ENCODE data around the gene DNAJC21. TPM values are rescaled to one million over a fixed set of nuclear protein-coding genes. Genes with fewer than 3 reads are reported as not detected.

DNAJC21 gene
- total and polyA plus RNA-seq, 10 donors = 16.3 to 35.2 (median 29.1) TPM

DNA sequence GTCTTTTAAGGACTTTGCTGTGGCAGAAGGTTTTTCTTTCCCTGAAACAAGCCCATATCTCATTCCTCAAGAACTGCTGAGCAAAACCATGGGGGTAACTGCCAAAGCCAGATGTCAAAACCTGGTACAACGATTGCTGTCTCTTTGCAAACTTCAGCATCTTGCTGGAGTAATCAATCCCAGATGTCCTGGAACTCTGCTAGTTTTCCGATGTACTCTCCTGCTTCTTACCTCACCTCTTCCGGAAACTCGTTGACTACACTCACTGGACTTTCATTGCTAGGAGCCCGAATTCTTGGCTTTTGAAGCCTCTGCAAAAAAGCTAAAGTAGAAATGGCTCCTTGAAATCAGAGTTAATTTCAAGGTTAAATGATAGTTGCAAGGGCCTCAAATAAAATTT is 37.4 kb upstream of the DNAJC21 start:
- Histone ChIP-seq H3K4me3 (no peak overlapping the region), H3K9me3 (no peaks in the 10 kb centered on the region)

DNA sequence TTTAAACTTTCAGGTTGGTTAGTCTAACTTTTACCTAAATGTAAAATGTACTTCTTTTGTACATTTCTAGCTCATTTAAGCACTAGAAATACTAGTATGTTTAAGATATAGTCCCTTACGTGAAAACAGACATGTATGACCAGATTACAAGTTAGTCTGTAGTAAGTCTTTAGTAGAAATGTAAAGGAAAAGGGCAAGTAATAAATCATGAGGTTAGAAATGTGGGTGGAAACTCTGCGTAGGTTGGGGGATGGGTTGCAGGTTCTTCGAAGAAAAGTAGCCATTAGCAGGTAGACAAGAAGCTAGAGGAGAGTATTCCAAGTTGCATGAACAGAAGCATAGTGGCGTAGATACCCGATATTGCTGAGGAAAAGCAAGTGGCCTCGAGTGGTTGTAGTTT is 36.9 kb upstream of the DNAJC21 start:
- WGBS, 5 donors = 83 to 89% (median 85%) methylated on average over 6 of the region's 6 CpGs
- intact Hi-C loops (cut with DNase I; ENCODE audit: low total_unique reads) = loop anchor here (10.0 kb wide), 1 partner anchor 408 kb away; no protein-coding TSS in a partner anchor
- DNase-seq = no peak
- Histone ChIP-seq H3K27ac (no peak overlapping the region), H3K27me3 (replicated peaks in 1 of 7) (no peaks in the 10 kb centered on the region), H3K4me1 (peaks cover 0 to 2% (median 0%) of the 10 kb centered on the region in 6 donors), H3K4me3 (no peak overlapping the region), H3K36me3 (no peaks in the 10 kb centered on the region), H3K9me3 (no peaks in the 10 kb centered on the region)
- TF ChIP-seq, protein P1, sequence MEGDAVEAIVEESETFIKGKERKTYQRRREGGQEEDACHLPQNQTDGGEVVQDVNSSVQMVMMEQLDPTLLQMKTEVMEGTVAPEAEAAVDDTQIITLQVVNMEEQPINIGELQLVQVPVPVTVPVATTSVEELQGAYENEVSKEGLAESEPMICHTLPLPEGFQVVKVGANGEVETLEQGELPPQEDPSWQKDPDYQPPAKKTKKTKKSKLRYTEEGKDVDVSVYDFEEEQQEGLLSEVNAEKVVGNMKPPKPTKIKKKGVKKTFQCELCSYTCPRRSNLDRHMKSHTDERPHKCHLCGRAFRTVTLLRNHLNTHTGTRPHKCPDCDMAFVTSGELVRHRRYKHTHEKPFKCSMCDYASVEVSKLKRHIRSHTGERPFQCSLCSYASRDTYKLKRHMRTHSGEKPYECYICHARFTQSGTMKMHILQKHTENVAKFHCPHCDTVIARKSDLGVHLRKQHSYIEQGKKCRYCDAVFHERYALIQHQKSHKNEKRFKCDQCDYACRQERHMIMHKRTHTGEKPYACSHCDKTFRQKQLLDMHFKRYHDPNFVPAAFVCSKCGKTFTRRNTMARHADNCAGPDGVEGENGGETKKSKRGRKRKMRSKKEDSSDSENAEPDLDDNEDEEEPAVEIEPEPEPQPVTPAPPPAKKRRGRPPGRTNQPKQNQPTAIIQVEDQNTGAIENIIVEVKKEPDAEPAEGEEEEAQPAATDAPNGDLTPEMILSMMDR (IDR thresholded peaks at IDR 0.05 in 8 of 11, conservative IDR thresholded peaks at IDR 0.05 in 3 of 11) = no peak
- TF ChIP-seq POLR2A (IDR thresholded peaks at IDR 0.05) (no peak), POLR2AphosphoS5 (IDR thresholded peaks at IDR 0.05) (no peak)

More for the DNA sequence above, 37.4 kb upstream of the DNAJC21 start:
- WGBS, 5 donors = 89 to 94% (median 90%) methylated on average over 5 of the region's 5 CpGs
- no peak overlapping the region for H3K27ac ChIP-seq
- H3K27me3 ChIP-seq (replicated peaks in 1 of 7) = no peaks in the 10 kb centered on the region
- TF ChIP-seq POLR2AphosphoS5 (IDR thresholded peaks at IDR 0.05) = no peak
- TF ChIP-seq POLR2A (IDR thresholded peaks at IDR 0.05) = no peak
- TF ChIP-seq, protein P1 (IDR thresholded peaks at IDR 0.05 in 8 of 11, conservative IDR thresholded peaks at IDR 0.05 in 3 of 11) = no peak
- H3K36me3 ChIP-seq = no peaks in the 10 kb centered on the region
- H3K4me1 ChIP-seq = peaks cover 0 to 2% (median 0%) of the 10 kb centered on the region in 6 donors
- intact Hi-C loops (cut with DNase I; ENCODE audit: low total_unique reads) = loop anchor here (10.0 kb wide), 1 partner anchor 407 kb away; no protein-coding TSS in a partner anchor
- no peak for DNase-seq

DNA sequence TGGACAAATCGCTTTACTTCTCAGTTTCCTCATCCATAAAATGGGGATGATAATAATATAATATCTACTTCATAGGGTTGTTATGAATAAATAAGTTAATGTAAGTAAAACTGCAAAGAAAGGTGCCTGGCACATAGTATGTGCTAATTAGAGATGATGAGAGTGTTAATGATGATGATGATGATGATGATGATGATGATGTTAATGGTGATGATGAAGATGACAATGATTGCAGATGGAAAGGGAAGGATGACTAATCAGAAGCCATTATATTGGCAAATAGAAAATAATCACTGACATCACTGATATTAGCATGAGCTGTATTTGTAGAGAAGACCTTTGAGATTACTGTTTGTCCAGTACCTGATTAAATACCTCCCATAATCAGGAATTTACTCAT is 34.6 kb upstream of the DNAJC21 start:
- no peaks in the 10 kb centered on the region for H3K9me3 ChIP-seq
- no peak overlapping the region for H3K27ac ChIP-seq
- no peak for DNase-seq
- no peak overlapping the region for H3K4me3 ChIP-seq
- H3K36me3 ChIP-seq = no peaks in the 10 kb centered on the region
- peaks cover 0 to 5% (median 0%) of the 10 kb centered on the region in 6 donors for H3K4me1 ChIP-seq
- no peaks in the 10 kb centered on the region for H3K27me3 ChIP-seq (replicated peaks in 1 of 7)
- intact Hi-C loops (cut with DNase I; ENCODE audit: low total_unique reads) = loop anchor here (5.0 to 10.0 kb wide), 2 partner anchors 372 to 410 kb away; no protein-coding TSS in a partner anchor
- WGBS, 5 donors = 94 to 100% (median 96%) methylated on average over 1 of the region's 1 CpG
- no peak for TF ChIP-seq POLR2A (IDR thresholded peaks at IDR 0.05)
- TF ChIP-seq POLR2AphosphoS5 (IDR thresholded peaks at IDR 0.05) = no peak
- TF ChIP-seq, protein P1 (IDR thresholded peaks at IDR 0.05 in 8 of 11, conservative IDR thresholded peaks at IDR 0.05 in 3 of 11) = no peak

DNA sequence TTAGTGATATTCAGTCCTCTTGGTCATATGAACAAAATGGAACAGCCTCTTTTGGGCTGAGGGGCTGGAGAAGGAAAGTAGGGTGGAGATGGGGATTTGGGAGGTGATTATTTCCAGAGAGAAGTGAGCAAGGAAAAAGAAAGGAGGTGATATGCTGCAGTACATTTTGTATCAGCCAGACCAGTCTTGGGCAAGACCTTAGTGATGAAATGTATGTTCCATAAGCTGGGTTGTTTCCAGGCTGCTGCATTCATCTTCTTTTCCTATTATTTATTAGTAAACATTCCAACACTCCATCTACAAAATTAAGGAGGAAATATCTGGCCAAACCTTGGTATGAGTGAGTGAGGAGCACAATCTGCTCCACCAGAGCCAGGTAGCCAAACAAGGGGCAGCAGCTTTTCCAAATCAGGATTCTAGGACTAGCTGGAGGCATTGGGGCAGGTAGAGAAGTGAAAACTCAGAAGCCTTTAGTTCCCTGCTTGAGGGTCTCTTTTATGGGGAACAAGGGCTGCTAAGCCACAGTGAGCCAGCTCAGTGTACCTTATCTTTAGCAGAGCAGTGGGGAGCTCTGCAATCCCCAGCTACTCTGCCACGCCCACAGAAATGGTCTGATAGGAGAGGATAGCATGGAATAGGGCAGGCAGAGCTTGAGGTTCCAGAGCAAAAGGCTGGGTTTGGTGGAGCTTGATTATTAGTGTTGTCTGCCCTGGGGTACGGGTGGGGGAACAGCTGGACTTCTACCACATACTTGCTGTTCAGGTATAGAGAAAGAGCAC is 33.5 kb upstream of the DNAJC21 start:
- H3K27me3 ChIP-seq (replicated peaks in 1 of 7) = no peaks in the 10 kb centered on the region
- DNase-seq = no peak
- TF ChIP-seq, protein P1 (IDR thresholded peaks at IDR 0.05 in 8 of 11, conservative IDR thresholded peaks at IDR 0.05 in 3 of 11) = no peak
- TF ChIP-seq POLR2A (IDR thresholded peaks at IDR 0.05) (no peak), POLR2AphosphoS5 (IDR thresholded peaks at IDR 0.05) (no peak)
- H3K27ac ChIP-seq = no peak overlapping the region
- intact Hi-C loops (cut with DNase I; ENCODE audit: low total_unique reads) = loop anchor here (5.0 to 10.0 kb wide), 2 partner anchors 374 to 411 kb away; no protein-coding TSS in a partner anchor
- WGBS, 5 donors = 91 to 98% (median 95%) methylated on average over 2 of the region's 2 CpGs
- H3K4me3 ChIP-seq = no peak overlapping the region
- no peaks in the 10 kb centered on the region for H3K9me3 ChIP-seq
- peaks cover 0 to 5% (median 0%) of the 10 kb centered on the region in 6 donors for H3K4me1 ChIP-seq
- H3K36me3 ChIP-seq = no peaks in the 10 kb centered on the region
